ENCODE data around the gene SH3BP4.

- no peak for TF ChIP-seq POLR2AphosphoS5 (IDR thresholded peaks at IDR 0.05; ENCODE audit: borderline replicate concordance, low read depth, low read length)
- TF ChIP-seq EZH2 (IDR thresholded peaks at IDR 0.05): no peak
- no peak for TF ChIP-seq FOXP2 (optimal IDR thresholded peaks at IDR 0.05; ENCODE audit: control extremely low read depth, extremely low read length, insufficient read depth)
These were observed 91.0 kb downstream of the SH3BP4 start for GRCh38 chr2:235042576-235043515.
